GM13977 (cell line): ENCODE results near the gene G3BP2.

Source experiments
- DNase-seq: peaks from one replicate; pipeline ENCODE4 v3.0.0; 2012; ENCODE audit warnings: low spot score
- in situ Hi-C: fragments of 300-500 bp; cut with MboI; formaldehyde crosslinking; loops from one replicate; pipeline ENCODE4 v1.12.0; 2022; ENCODE audit warnings: low sequenced_read_pairs, low pct_unique_long_range_greater_than_20kb, mixed read lengths, inconsistent platforms; ENCODE audit not compliant: unreplicated experiment
- TF ChIP-seq, protein P1 (sequence below): IDR thresholded peaks from 2 replicates; pipeline ENCODE4 v1.5.1; 2012; ENCODE audit warnings: mild to moderate bottlenecking, control low read depth; ENCODE audit not compliant: insufficient read depth; ENCODE audit errors: extremely low read depth, missing control alignments

The G3BP2 gene

DNA sequence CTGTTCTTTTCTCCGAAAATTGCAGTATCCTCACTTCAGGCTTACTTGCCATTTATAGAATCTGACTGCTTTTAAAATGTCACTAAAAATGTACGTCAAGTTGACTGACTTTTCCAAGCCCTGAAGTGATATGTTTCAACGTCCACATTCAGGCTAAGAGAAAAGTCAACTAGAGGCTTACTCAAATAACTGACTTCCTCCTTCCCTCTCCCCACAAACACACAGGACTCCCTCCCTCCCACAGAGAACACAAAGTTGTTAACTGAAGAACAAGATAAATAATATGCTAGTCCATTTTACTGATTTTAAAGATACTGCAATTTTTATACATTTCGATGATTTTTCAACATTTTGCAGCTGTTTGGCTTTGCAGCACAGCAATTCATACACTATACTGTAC, 29.1 kb downstream of the G3BP2 start:
- TF ChIP-seq, protein P1, sequence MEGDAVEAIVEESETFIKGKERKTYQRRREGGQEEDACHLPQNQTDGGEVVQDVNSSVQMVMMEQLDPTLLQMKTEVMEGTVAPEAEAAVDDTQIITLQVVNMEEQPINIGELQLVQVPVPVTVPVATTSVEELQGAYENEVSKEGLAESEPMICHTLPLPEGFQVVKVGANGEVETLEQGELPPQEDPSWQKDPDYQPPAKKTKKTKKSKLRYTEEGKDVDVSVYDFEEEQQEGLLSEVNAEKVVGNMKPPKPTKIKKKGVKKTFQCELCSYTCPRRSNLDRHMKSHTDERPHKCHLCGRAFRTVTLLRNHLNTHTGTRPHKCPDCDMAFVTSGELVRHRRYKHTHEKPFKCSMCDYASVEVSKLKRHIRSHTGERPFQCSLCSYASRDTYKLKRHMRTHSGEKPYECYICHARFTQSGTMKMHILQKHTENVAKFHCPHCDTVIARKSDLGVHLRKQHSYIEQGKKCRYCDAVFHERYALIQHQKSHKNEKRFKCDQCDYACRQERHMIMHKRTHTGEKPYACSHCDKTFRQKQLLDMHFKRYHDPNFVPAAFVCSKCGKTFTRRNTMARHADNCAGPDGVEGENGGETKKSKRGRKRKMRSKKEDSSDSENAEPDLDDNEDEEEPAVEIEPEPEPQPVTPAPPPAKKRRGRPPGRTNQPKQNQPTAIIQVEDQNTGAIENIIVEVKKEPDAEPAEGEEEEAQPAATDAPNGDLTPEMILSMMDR = no peak
- no peak for DNase-seq

DNA sequence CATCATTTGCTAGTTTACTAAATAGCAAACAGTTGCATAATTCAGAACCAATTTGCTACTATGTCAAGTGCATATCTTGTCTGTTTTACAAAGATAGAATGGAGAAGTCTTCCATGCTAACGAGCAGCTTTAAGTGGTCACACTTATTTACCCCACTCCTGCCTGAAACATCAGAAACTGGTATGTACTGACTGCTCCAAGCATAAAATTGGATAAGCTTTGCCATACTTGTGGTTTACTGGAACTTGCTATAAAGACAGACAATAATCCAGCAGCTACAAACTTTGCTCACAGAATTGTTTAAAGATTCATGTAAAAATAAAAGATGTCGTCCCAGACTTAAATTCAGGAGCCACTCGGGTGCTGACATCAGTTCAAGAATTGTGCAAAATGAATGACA, 29.6 kb downstream of the G3BP2 start:
- in situ Hi-C loops = no loop called here
- no peak for DNase-seq

More for the DNA sequence above, 29.1 kb downstream of the G3BP2 start:
- in situ Hi-C loops = no loop called here

DNA sequence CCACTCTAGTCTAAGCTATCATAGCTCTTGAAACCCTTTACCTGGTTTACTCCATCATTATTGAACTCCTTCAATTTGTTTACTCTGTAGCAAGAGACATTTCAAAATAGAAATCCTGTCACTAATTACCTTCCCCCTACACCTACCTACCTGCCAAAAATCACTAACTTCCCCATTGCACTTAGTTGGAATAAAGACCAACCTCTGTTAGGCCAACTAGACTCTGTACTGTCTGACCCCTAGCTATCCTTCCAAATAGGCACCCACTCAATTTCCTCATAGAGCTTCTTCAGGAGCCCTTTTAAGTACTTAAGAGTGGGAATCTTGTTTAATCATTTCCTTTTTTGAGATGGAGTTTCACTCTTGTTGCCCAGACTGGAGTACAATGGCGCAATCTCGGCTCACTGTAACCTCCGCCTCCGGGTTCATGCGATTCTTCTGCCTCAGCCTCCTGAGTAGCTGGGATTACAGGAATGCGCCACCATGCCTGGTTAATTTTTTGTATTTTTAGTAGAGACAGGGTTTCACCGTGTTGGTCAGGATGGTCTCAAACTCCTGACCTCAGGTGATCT, 34.0 kb downstream of the G3BP2 start:
- in situ Hi-C loops = no loop called here
- no peak for DNase-seq
- TF ChIP-seq, protein P1 = no peak

More for the DNA sequence above, 29.6 kb downstream of the G3BP2 start:
- TF ChIP-seq, protein P1 = no peak

DNA sequence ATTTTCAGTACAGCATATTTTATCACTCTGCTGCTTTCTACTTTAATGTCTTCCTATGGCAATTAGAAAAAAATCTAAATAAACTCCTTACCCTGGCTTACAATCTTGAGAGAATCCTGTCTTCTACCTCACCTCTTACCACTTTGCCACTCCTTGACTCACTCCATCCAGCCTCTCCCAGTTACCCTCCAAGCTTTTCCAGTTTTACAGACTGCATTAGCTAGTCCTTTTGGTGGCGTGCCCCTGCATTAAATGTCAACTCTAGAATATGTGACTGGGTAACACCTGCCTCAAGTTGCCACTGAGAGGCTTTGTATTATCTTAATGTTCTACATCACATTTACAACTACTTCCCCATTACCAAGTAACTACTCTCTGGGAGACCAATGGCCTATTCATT, 35.4 kb downstream of the G3BP2 start:
- TF ChIP-seq, protein P1 = no peak
- in situ Hi-C loops = no loop called here
- no peak for DNase-seq

DNA sequence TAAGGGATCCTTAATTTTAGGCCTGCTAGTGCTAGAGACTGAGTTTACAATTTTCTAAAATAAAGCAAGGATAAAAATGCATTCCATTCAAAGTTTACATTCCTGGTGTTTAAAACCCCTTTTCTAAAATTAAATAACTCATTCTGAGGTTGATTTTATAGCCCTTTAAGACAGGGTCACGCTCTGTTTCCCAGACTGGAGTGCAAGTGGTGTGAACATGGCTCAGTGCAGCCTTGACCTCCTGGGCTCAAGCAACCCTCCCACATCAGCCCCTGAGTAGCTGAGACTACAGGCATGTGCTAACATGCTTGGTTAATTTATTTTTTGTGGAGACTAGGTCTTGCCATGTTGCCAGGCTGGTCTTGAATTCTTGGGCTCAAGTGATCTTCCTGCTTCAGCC, 36.0 kb downstream of the G3BP2 start:
- DNase-seq = no peak

DNA sequence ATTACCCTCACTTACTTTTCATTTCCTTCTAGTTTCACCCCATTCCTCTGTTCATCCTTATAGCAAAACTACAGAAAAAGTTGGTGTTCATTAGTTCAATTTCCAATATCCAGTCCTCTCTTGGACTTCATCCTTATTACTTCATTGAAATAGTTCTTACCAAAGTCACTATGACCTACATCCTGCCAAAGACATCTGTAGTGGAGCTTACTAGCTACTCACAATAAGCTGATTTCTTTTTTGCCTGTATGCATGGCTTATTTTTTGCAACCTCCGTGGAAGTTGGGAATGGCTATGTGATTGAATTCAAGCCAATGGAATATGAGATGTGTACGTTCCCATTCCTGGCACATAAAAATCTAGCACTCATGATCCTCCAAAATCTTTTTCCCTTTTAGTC, 38.3 kb downstream of the G3BP2 start:
- TF ChIP-seq, protein P1 = no peak
- no peak for DNase-seq
- in situ Hi-C loops = no loop called here

More for the DNA sequence above, 36.0 kb downstream of the G3BP2 start:
- TF ChIP-seq, protein P1 = no peak
- in situ Hi-C loops = no loop called here

DNA sequence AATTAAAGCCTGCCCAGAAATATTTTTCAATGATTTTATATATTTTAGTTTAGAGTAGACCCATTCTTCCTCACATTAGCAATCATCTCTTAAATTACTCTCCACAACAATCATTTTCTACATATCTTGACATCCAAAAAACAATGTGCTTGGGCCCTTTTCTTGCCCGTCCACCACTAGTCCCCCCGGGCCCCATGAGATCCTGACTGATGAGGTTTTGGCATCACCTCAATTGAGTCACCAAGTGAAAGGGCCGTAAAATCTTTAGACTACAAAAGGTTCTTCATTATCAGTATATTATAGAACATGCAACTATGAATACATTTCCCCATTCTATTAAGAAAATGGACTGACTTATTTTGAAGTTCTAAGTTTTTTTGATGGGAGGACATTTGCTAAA, 38.9 kb downstream of the G3BP2 start:
- in situ Hi-C loops = no loop called here
- DNase-seq = no peak
- TF ChIP-seq, protein P1 = no peak
